ENCODE data around the gene GMEB2.

The GMEB2 gene

DNA sequence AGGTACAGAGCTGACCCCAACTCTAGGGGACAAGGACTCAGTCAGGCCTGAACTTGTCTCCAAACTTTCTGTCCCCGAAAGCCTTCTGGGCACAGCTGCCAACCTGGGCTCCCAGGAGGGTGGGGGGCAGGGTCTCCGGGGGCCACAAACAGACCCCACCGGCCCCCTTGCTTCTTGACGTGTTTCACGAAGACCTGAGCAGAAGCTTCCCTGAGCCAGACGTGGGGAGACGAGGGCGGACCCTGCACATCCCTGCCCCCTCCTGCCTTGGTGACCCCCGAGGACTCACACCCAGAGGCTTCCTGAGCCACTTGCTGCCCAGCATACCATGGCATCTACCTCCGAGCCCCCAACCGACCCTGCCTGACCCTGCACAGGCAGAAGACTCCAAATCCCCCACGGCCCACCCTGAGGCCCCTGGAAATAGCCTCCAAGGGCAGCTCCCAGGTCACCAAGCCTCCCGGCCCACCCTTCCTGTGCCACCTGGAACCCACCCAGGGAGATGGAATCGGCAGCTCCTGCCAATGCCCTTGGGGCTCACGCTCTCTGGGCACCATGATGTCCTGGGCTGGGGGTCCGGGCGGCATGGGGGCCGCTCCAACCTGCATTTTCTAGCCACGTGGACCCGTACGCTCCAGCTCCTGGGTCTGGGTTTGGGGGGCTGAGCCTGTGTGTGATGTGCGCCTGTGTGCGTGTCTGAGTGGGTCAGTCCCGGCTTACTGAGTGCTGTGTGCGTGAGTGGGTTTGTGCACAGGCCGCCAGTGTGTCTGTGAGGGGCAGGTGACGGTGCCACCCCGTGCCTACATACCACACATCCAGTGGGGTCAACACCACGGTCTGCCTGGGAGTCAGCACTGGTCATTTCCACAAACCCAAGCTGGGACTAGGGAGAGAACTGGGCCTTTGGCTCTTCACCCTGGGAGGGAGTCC is 87.2 kb downstream of the GMEB2 start:
- TF ChIP-seq CTCF (IDR thresholded peaks at IDR 0.05; ENCODE audit: low read depth, low read length, missing control alignments) = no peak
- DNase-seq (ENCODE audit: extremely low read depth, low read depth) = no peak
- H3K4me3 ChIP-seq (replicated peaks; ENCODE audit: low read depth, low read length) = no peak overlapping the region

GRCh38 chr20:63539092-63539430 is 87.8 kb downstream of the GMEB2 start:
- H3K4me3 ChIP-seq (replicated peaks; ENCODE audit: low read depth, low read length) = no peak overlapping the region
- DNase-seq (ENCODE audit: extremely low read depth, low read depth) = no peak
- no peak for TF ChIP-seq CTCF (IDR thresholded peaks at IDR 0.05; ENCODE audit: low read depth, low read length, missing control alignments)

GRCh38 chr20:63538204-63539091 is 88.5 kb downstream of the GMEB2 start:
- DNase-seq (ENCODE audit: extremely low read depth, low read depth) = no peak
- TF ChIP-seq CTCF (IDR thresholded peaks at IDR 0.05; ENCODE audit: low read depth, low read length, missing control alignments) = no peak
- no peak overlapping the region for H3K4me3 ChIP-seq (replicated peaks; ENCODE audit: low read depth, low read length)
